HPDE6-E6E7 (cell line): ENCODE data around the gene XAF1.
A peak's percentile ranks its signal among the peaks of the same experiment; 100 is the strongest.
"Not testable (repeated sequence)": the region's sequence is repeated elsewhere in the genome, so short reads cannot be mapped to it uniquely, and the experiment has no call there.

Experiments
- DNase-seq: peaks from one replicate; pipeline ENCODE4 v3.0.0; 2011; ENCODE audit warnings: missing footprints; ENCODE audit errors: extremely low spot score

The XAF1 gene

DNA sequence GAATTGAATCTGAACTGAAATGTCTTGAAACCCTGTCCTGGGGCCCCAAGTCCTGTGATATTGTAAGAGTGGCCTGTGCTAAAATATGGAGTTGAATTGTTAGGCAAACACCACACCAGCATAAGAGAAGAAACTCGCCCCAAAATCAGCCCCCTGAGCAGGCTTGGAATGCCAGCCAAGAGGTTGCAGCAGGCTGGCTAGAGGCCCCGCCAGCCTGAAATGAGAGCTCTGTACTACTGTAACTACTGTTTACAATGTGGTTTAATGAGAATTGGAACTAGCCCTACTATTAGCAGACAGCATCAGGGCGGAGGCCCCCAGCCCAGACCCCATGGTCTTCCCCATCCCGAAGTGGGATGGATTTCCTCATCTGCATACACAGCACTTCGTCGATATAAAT is 43.9 kb downstream of the XAF1 start:
- DNase-seq: no peak

DNA sequence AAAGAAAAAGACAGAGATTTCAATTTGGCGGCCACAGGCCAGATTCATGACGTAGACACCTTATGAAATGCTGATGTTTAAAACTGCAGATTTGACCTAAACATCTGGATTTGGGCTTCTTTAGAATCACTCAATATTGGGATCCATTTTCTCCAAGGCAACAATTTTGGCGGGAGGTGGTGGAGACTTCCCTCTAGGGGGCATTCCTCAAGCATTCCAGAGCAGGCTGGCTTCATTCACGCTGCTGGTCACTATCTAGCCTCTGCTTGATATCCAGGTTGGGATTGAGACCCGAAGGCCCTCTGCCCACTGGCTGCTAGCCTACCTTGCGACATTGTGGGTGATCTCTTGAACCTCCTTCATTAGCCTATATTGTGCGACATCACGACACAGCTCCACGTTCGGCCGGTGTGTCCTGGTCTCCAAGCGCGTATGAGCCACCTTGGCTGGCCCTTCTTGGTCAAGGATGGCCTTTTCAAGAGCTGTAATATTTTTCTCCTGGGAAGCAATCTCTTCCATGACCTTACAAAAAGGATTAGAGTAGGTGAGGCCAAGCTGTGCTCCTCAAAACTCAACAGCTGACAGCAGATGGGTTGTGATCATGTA is 44.7 kb downstream of the XAF1 start:
- no peak for DNase-seq

DNA sequence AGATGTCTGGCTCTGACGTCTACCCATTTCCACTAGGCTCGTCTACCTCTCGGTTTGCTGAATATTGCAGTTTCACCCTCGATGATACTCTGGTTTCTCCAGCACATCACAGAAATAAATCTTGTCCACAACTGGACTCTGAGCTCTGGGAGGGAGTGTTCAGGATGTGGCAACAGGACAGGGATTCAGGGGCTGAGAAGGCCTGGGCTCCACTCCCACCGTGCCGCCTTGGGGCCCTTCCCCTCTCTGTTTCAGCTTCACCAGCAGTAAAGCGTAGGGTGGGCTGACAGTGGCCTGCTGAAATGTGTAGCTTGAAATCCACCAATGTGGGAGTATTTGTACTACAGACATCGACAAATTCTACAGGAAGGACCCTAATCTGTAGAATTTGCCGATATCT is 55.7 kb downstream of the XAF1 start:
- DNase-seq: no peak

DNA sequence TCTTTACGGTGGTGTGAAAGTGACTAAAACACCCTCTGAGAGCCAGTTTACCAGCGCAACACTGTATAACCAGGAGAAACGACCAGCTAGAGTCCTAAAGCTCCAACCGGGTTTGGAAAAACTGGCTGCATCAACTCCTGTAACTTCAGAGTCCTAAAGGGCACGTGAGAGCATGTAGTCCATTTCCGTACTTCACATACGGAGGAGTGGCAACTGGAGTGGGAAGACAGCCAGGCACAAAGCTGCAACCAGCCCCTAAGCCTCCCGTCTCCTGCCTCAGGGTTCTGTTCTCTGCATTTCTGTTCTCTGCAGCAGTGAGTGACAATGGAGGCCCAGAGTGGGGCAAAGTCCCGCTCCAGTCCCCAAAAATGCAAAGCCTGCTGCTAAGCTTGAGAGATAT is 56.4 kb downstream of the XAF1 start:
- no peak for DNase-seq

DNA sequence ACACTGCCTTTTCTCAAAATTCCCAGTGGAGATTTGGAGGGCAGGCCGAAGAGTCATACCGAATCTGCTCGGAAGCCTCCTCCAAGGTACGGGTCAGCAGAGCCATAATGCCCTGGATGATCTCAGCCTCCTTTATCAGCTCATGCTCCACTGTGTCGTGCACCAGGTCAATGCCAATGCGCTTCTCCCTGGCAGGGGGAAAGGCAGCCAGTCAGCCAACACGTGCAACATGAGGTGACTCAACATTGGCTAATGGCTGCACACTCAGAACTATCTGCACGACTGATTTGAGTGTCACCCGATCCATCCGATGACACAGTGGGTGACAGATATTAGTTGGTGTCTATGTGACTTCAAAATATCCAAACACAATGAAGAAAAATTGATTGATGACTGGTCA is 59.9 kb downstream of the XAF1 start:
- DNase-seq: no peak

DNA sequence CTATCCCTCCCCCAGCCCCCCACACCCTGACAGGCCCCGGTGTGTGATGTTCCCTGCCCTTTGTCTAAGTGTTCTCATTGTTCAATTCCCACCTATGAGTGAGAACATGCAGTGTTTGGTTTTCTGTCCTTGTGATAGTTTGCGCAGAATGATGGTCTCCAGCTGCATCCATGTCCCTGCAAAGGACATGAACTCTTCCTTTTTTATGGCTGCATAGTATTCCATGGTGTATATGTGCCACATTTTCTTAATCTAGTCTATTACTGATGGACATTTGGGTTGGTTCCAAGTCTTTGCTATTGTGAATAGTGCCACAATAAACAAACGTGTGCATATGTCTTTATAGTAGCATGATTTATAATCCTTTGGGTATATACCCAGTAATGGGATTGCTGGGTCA is 60.5 kb downstream of the XAF1 start:
- DNase-seq: not testable (repeated sequence)

DNA sequence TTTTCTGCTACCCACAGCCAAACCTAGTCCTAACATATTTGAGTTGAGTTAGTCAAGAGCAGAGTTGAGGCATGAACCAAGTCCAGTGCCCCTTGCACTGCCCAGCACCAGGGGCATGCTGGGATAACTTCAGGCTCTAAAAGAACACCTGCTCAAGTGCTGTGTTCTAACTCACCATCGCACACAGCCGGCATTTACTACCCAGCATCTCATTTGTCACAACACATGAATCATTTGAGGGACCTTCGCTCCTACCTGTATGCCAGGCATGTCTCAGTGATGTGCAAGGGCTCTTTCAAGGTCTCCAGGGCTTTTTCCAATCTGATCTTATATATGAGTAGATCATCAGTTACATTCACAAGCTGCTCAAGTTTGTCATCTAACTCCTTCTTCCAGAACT is 63.1 kb downstream of the XAF1 start:
- DNase-seq: no peak

DNA sequence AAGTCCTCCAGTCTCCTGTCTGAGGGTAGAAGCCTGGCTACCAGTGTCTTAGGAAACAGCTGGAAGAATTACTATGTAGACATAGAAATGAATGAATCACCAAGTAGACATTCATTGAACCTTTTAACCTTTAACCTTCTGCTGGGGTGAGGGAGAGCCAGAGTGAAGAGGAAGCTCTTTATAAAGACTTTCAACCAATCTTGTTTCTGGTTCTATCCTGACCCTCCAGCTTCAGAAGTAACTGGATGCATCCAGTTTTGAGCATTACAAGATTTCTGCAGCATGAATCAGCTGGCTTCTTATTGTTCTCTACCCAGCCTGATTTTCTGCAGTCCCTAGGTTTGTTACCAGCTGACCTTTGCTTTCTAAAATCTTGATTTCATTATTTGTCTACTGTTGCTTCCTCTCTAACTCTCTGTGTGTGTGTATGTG is 67.2 kb downstream of the XAF1 start:
- peak; percentile 77 for DNase-seq
